ENCODE measurements around the gene SH3RF3.

GRCh38 chr2:109444916-109445315, 315.9 kb downstream of the SH3RF3 start:
- no peak for TF ChIP-seq CTCF (IDR thresholded peaks at IDR 0.05)
- TF ChIP-seq POLR2A (IDR thresholded peaks at IDR 0.05): no peak
